Prostate gland (tissue), 2 donors: ENCODE results near the gene EXD2.

Experiments used
- POLR2AphosphoS5 ChIP-seq: sonication (generic); formaldehyde crosslinking; IDR thresholded peaks from one replicate; pipeline ENCODE4 v1.6.1; 2017; ENCODE audit warnings: antibody characterized with exemption
- TF ChIP-seq, protein P1 (sequence below), 4 experiments: fragments of 200-600 bp in 2 of 4; fragments of 450-650 bp in 2 of 4; sonication (generic) in 2 of 4; IDR thresholded peaks; 1 replicate in 3 of 4; 2 replicates in 1 of 4; pipeline ENCODE4 v1.5.1; 2016 to 2019; ENCODE audit warnings: antibody characterized with exemption in 4 of 4, mild to moderate bottlenecking in 2 of 4, moderate library complexity in 2 of 4

DNA sequence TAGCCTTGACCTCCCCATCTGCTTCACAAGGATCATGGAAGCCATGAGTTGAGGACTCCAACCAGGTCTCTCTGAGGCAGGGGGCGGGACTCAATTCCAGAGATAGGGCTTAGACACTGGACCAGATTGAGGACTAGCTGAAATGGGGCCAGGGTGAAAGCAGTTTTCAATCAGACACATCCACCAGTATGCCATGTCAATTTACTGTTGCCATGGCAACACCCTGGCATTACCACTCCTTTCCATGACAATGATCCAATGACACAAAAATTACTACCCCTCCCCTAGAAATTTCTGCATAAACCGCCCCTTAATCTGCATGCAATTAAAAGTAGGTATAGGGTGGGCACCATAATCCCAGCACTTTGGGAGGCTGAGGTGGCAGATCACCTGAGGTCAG, 19.7 kb upstream of the EXD2 start:
- TF ChIP-seq, protein P1, sequence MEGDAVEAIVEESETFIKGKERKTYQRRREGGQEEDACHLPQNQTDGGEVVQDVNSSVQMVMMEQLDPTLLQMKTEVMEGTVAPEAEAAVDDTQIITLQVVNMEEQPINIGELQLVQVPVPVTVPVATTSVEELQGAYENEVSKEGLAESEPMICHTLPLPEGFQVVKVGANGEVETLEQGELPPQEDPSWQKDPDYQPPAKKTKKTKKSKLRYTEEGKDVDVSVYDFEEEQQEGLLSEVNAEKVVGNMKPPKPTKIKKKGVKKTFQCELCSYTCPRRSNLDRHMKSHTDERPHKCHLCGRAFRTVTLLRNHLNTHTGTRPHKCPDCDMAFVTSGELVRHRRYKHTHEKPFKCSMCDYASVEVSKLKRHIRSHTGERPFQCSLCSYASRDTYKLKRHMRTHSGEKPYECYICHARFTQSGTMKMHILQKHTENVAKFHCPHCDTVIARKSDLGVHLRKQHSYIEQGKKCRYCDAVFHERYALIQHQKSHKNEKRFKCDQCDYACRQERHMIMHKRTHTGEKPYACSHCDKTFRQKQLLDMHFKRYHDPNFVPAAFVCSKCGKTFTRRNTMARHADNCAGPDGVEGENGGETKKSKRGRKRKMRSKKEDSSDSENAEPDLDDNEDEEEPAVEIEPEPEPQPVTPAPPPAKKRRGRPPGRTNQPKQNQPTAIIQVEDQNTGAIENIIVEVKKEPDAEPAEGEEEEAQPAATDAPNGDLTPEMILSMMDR (IDR thresholded peaks at IDR 0.05): no peak
- no peak for TF ChIP-seq POLR2AphosphoS5
